ENCODE measurements around the gene LRRC3.

GRCh38 chr21:44509539-44509938, 54.2 kb downstream of the LRRC3 start:
- no peak for TF ChIP-seq POLR2AphosphoS5 (IDR thresholded peaks at IDR 0.05; ENCODE audit: low read depth, low read length)
- TF ChIP-seq GABPA (IDR thresholded peaks at IDR 0.05; ENCODE audit: borderline replicate concordance, insufficient read depth, low read length): no peak
- TF ChIP-seq TEAD4 (IDR thresholded peaks at IDR 0.05; ENCODE audit: low read depth, low read length): no peak
- TF ChIP-seq EP300 (IDR thresholded peaks at IDR 0.05; ENCODE audit: borderline replicate concordance in 1 of 2, low read depth in 2 of 2, low read length in 2 of 2): no peak
- TF ChIP-seq CTCF (IDR thresholded peaks at IDR 0.05; ENCODE audit: control extremely low read depth in 1 of 3, insufficient read depth in 1 of 3, low read depth in 1 of 3, low read length in 3 of 3): peak in 1 of 3 experiments; percentile 12; a peak in 1 of 4 replicates
- no peak for TF ChIP-seq HDAC6 (IDR thresholded peaks at IDR 0.05; ENCODE audit: low read depth, low read length)
- TF ChIP-seq SP1 (IDR thresholded peaks at IDR 0.05; ENCODE audit: low read depth, low read length): no peak
- no peak for TF ChIP-seq YY1 (IDR thresholded peaks at IDR 0.05; ENCODE audit: low read depth, low read length)

Measured in H1 (cell line).